PC-3 (cell line): ENCODE results near the gene F13A1. TPM values are rescaled to one million over a fixed set of nuclear protein-coding genes. Genes with fewer than 3 reads are reported as not detected.
A peak's percentile ranks its signal among the peaks of the same experiment; 100 is the strongest.

Experiments used
- ATAC-seq: fragments of 200-7000 bp; cut with Tn5 transposase; 2 replicates; pipeline ENCODE4 v1.9.1; 2020; ENCODE audit warnings: mild to moderate bottlenecking, moderate library complexity
- BruUV-seq: library from RNA; stranded (reverse); fragments of 400-500 nt; replicated peaks from 2 replicates; lab custom pipeline; 2021; lab: Mats Ljungman, UMichigan
- CTCF ChIA-PET: fragments of 300-600 bp; sonication (Branson Sonifier 250); formaldehyde crosslinking; loops from one replicate; lab custom pipeline; 2022; ENCODE audit warnings: antibody characterized with exemption; lab: Charles Lee
- POLR2A ChIA-PET: fragments of 300-600 bp; sonication (Branson Sonifier 250); formaldehyde crosslinking; loops from one replicate; lab custom pipeline; 2022; ENCODE audit warnings: antibody characterized with exemption; ENCODE audit not compliant: unreplicated experiment; lab: Charles Lee
- DNase-seq: peaks from one replicate; pipeline ENCODE4 v3.0.0-alpha.2; 2015
- H2AFZ ChIP-seq: fragments of 300-600 bp; sonication (generic); 2 replicates; pipeline ENCODE4 v1.6.0; 2016; ENCODE audit warnings: antibody characterized with exemption, low read length
- H3F3A ChIP-seq: fragments of 300-600 bp; sonication (generic); one replicate; pipeline ENCODE4 v1.6.0; 2017; ENCODE audit warnings: antibody characterized with exemption, low read length, control low read depth, mild to moderate bottlenecking; ENCODE audit not compliant: unreplicated experiment
- H3K27ac ChIP-seq: fragments of 300-600 bp; sonication (generic); 2 replicates; pipeline ENCODE4 v1.5.1; 2016; ENCODE audit warnings: mild to moderate bottlenecking, low read length
- H3K27me3 ChIP-seq: fragments of 300-600 bp; sonication (generic); 2 replicates; pipeline ENCODE4 v1.6.1; 2016; ENCODE audit warnings: low read length, mixed read lengths
- H3K36me3 ChIP-seq: fragments of 300-600 bp; sonication (generic); 2 replicates; pipeline ENCODE4 v1.6.1; 2016; ENCODE audit warnings: low read depth, mixed run types, low read length, mixed read lengths
- H3K4me1 ChIP-seq: fragments of 300-600 bp; sonication (generic); 2 replicates; pipeline ENCODE4 v1.5.1; 2016; ENCODE audit warnings: low read length; ENCODE audit not compliant: insufficient read depth
- H3K4me2 ChIP-seq: fragments of 300-600 bp; sonication (generic); 2 replicates; pipeline ENCODE4 v1.6.0; 2016; ENCODE audit warnings: low read length
- H3K4me3 ChIP-seq: fragments of 300-600 bp; sonication (generic); 2 replicates; pipeline ENCODE4 v1.5.1; 2016; ENCODE audit warnings: mild to moderate bottlenecking, low read length, mixed read lengths
- H3K79me2 ChIP-seq: fragments of 300-600 bp; sonication (generic); 2 replicates; pipeline ENCODE4 v1.6.1; 2017; ENCODE audit warnings: low read length, mixed read lengths
- H3K9ac ChIP-seq: fragments of 300-600 bp; sonication (generic); 2 replicates; pipeline ENCODE4 v1.6.0; 2016; ENCODE audit warnings: mild to moderate bottlenecking, low read length
- H3K9me2 ChIP-seq: fragments of 300-600 bp; sonication (generic); replicated peaks from 2 replicates; pipeline ENCODE4 v1.6.1; 2016; ENCODE audit warnings: mixed run types, low read length, mixed read lengths
- H3K9me3 ChIP-seq: fragments of 300-600 bp; sonication (generic); 2 replicates; pipeline ENCODE4 v1.6.1; 2016; ENCODE audit warnings: low read length, mixed read lengths
- H4K20me1 ChIP-seq: fragments of 300-600 bp; sonication (generic); 2 replicates; pipeline ENCODE4 v1.6.1; 2016; ENCODE audit warnings: low read length, mixed read lengths
- EZH2 ChIP-seq: fragments of 300-600 bp; sonication (generic); IDR thresholded peaks from one replicate; pipeline ENCODE4 v1.6.1; 2017; ENCODE audit warnings: antibody characterized with exemption, mild to moderate bottlenecking, low read length; ENCODE audit not compliant: unreplicated experiment
- EZH2phosphoT487 ChIP-seq: fragments of 300-600 bp; sonication (generic); IDR thresholded peaks from 2 replicates; pipeline ENCODE4 v1.6.1; 2018; ENCODE audit warnings: mild to moderate bottlenecking, antibody characterized with exemption, low read length, borderline replicate concordance
- intact Hi-C: fragments of 100-400 bp; cut with micrococcal nuclease; formaldehyde crosslinking; loops from 2 replicates; pipeline ENCODE4 v1.9.0; 2023
- total RNA-seq: library from RNA; depleted of rRNA; stranded (reverse); fragments of >200 nt; gene quantifications from 2 replicates; pipeline ENCODE4 v1.2.3, GENCODE V29; 2014
- TF ChIP-seq, protein P1 (sequence below): fragments of 300-600 bp; sonication (generic); conservative IDR thresholded peaks from 2 replicates; pipeline ENCODE4 v1.5.1; 2017; ENCODE audit warnings: antibody characterized with exemption, low read depth, mild to moderate bottlenecking, low read length

The F13A1 gene
- total RNA-seq, 1 experiment from 2014 or later = not detected

DNA sequence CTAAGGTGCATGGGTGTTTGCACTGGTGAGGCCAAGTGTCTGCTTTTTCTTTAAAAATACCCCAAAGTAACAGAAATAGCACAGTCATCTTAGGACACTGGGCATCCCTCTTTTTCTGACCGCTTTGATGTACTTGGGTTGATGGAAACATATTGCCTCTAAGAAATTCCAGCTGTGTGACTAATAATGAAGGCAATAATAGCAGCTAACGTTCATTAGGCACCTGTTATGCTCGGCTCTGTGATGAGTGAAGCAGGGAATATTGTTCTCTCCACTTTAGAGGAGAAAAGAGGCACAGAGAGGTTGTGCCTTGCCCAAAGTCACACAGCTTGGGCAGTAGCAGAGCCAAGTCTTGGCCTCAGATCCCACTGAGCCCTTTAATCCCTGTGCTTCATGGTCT, 100.7 kb downstream of the F13A1 start:
- no TSS peak for BruUV-seq
- ChIA-PET POLR2A (no interaction called here), CTCF (no interaction called here)
- no peaks in the 10 kb centered on the region for H3K9me3 ChIP-seq
- H3K4me2 ChIP-seq = no peak overlapping the region
- no peaks in the 10 kb centered on the region for H3K9me2 ChIP-seq
- no peak overlapping the region for H3K27ac ChIP-seq
- ATAC-seq = no peak
- no peak overlapping the region for H2AFZ ChIP-seq
- no peaks in the 10 kb centered on the region for H3F3A ChIP-seq
- H3K36me3 ChIP-seq = no peaks in the 10 kb centered on the region
- no peak overlapping the region for H3K4me3 ChIP-seq
- no peaks in the 10 kb centered on the region for H4K20me1 ChIP-seq
- H3K79me2 ChIP-seq = no peaks in the 10 kb centered on the region
- peaks cover 14% of the 10 kb centered on the region; the same call in 1 of the 2 replicates for H3K27me3 ChIP-seq
- no peaks in the 10 kb centered on the region for H3K4me1 ChIP-seq
- no peak overlapping the region for H3K9ac ChIP-seq
- TF ChIP-seq EZH2 = no peak
- TF ChIP-seq EZH2phosphoT487 = no peak
- TF ChIP-seq, protein P1, sequence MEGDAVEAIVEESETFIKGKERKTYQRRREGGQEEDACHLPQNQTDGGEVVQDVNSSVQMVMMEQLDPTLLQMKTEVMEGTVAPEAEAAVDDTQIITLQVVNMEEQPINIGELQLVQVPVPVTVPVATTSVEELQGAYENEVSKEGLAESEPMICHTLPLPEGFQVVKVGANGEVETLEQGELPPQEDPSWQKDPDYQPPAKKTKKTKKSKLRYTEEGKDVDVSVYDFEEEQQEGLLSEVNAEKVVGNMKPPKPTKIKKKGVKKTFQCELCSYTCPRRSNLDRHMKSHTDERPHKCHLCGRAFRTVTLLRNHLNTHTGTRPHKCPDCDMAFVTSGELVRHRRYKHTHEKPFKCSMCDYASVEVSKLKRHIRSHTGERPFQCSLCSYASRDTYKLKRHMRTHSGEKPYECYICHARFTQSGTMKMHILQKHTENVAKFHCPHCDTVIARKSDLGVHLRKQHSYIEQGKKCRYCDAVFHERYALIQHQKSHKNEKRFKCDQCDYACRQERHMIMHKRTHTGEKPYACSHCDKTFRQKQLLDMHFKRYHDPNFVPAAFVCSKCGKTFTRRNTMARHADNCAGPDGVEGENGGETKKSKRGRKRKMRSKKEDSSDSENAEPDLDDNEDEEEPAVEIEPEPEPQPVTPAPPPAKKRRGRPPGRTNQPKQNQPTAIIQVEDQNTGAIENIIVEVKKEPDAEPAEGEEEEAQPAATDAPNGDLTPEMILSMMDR = no peak
- DNase-seq = no peak
- intact Hi-C loops = no loop called here

- Histone ChIP-seq H3K4me3 (no peak overlapping the region), H3K79me2 (no peaks in the 10 kb centered on the region), H3K36me3 (no peaks in the 10 kb centered on the region), H3F3A (no peaks in the 10 kb centered on the region), H2AFZ (no peak overlapping the region), H3K4me2 (no peak overlapping the region), H3K27ac (no peak overlapping the region), H3K27me3 (peaks cover 11% of the 10 kb centered on the region; the same call in 1 of the 2 replicates), H4K20me1 (no peaks in the 10 kb centered on the region), H3K4me1 (no peaks in the 10 kb centered on the region), H3K9me2 (no peaks in the 10 kb centered on the region), H3K9ac (no peak overlapping the region), H3K9me3 (no peaks in the 10 kb centered on the region)
- DNase-seq (peak; percentile 43), ATAC-seq (no peak)
- intact Hi-C loops = no loop called here
- ChIA-PET CTCF (no interaction called here), POLR2A (no interaction called here)
- no TSS peak for BruUV-seq
- TF ChIP-seq EZH2 (no peak), EZH2phosphoT487 (no peak)
- TF ChIP-seq, protein P1 = no peak
These were observed 101.7 kb downstream of the F13A1 start for GRCh38 chr6:6218759-6219085.

DNA sequence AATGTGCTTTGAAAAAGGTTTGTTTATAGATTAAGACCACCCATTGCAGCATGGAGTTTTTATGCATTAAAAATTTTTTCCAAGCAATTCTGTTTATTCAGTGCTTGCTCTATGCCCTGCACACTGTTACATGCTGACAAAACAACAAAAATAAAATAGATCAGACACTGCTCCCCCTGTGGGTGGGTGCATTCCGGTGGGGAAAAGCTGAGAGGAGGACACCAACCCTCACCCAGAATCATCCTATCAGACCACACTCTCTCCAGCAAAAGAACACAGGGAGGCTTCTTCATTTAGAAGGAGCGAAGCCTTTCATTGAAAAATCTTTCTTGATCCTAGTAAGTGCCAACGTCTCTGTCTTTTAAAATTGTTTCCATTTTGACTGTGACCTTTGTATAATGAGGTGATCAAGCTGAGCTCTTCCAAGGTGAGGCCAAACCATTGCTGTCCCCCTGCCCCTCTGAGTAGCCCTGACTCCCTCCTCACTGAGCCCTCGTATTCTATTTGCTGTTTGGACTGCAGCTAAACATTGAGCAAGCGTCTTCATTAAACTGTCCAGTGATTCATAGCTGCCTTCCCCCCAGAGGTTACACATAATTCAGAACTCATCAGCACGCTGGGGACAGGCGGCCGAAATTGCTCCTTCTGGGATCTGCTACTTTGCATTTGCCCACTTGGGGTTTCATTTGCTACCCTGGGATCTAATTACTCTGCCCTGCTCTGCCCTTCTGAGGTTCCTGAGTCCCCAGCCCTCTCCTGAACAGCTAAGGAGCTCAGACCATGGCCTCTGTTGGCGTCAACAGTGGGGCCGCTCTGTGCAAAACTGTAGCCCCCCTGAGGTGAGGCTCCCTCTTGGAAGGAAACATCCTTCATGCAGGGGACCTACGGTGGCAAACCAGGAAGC, 102.4 kb downstream of the F13A1 start:
- H3K9me2 ChIP-seq = no peaks in the 10 kb centered on the region
- H3K27ac ChIP-seq = no peak overlapping the region
- H3K4me3 ChIP-seq = no peak overlapping the region
- DNase-seq = no peak
- H4K20me1 ChIP-seq = no peaks in the 10 kb centered on the region
- no TSS peak for BruUV-seq
- H2AFZ ChIP-seq = no peak overlapping the region
- H3K79me2 ChIP-seq = no peaks in the 10 kb centered on the region
- H3K4me2 ChIP-seq = no peak overlapping the region
- POLR2A ChIA-PET = no interaction called here
- intact Hi-C loops = no loop called here
- no peaks in the 10 kb centered on the region for H3K4me1 ChIP-seq
- ATAC-seq = no peak
- no peaks in the 10 kb centered on the region for H3F3A ChIP-seq
- no peaks in the 10 kb centered on the region for H3K36me3 ChIP-seq
- TF ChIP-seq EZH2 = no peak
- TF ChIP-seq, protein P1 = no peak
- TF ChIP-seq EZH2phosphoT487 = no peak
- CTCF ChIA-PET = no interaction called here
- no peak overlapping the region for H3K9ac ChIP-seq
- H3K9me3 ChIP-seq = no peaks in the 10 kb centered on the region
- peaks cover 8% of the 10 kb centered on the region; the same call in 1 of the 2 replicates for H3K27me3 ChIP-seq
